ENCODE data around the gene ETV4. TPM values are rescaled to one million over a fixed set of nuclear protein-coding genes. Genes with fewer than 3 reads are reported as not detected.
A peak's percentile ranks its signal among the peaks of the same experiment; 100 is the strongest.

The ETV4 gene
- total and polyA plus RNA-seq, 2 of the 13 experiments (the other 11 are each of a cell fraction or from before 2014, with no cell fraction given): 128 to 330 TPM

DNA sequence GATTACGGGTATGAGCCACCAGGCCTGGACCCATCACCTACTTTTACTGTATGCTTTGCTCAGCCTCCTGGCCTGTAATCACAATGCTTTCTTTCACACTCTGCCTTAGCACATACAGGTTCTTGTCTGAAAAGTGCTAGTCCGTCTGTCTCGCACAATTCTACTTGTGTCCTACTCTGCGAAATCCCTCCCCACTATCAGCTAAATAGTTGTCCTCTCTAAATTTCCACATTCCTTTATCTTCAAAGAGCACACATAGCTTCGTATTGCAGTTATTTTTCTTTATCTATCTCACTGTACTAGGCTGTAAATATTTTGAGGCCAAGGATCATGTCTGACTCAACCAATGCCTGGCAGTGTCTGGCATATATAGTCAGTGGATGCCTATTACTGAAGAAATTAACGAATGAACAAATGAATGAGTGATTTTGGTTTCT lies 38.5 kb upstream of the ETV4 start (continued):
- no peak for TF ChIP-seq ZNF234 (CRISPR knock-in tag; conservative IDR thresholded peaks at IDR 0.05)
- TF ChIP-seq HMGA1 (CRISPR knock-in tag; conservative IDR thresholded peaks at IDR 0.05): no peak
- no peak for TF ChIP-seq ZNF720 (CRISPR knock-in tag; IDR thresholded peaks at IDR 0.05)
- TF ChIP-seq MLLT10 (CRISPR knock-in tag; IDR thresholded peaks at IDR 0.05): no peak
- peak; percentile 70 for TF ChIP-seq HDAC1 (CRISPR knock-in tag; IDR thresholded peaks at IDR 0.05)
- TF ChIP-seq ESRRA (CRISPR knock-in tag; IDR thresholded peaks at IDR 0.05; ENCODE audit: low read depth): 0 out of 2 replicates have a peak, but pooled peaks have one; percentile 15
- TF ChIP-seq ZNF709 (CRISPR knock-in tag; IDR thresholded peaks at IDR 0.05): no peak
- TF ChIP-seq SCMH1 (CRISPR knock-in tag; IDR thresholded peaks at IDR 0.05; ENCODE audit: borderline replicate concordance): no peak
- TF ChIP-seq RBFOX2 (IDR thresholded peaks at IDR 0.05; ENCODE audit: low read depth, low read length): no peak
- TF ChIP-seq TCF12 (IDR thresholded peaks at IDR 0.05): no peak
- TF ChIP-seq TCF12 (CRISPR knock-in tag; IDR thresholded peaks at IDR 0.05): no peak
- no peak for TF ChIP-seq FOXO4 (CRISPR knock-in tag; conservative IDR thresholded peaks at IDR 0.05)
- TF ChIP-seq MTA3 (CRISPR knock-in tag; IDR thresholded peaks at IDR 0.05): no peak
- TF ChIP-seq RFX5 (IDR thresholded peaks at IDR 0.05; ENCODE audit: low read depth, low read length): no peak
- TF ChIP-seq ZBTB34 (CRISPR knock-in tag; IDR thresholded peaks at IDR 0.05): peak; percentile 86; the same call in 1 of the 2 replicates
- TF ChIP-seq GATAD1 (CRISPR knock-in tag; IDR thresholded peaks at IDR 0.05): 0 out of 2 replicates have a peak, but pooled peaks have one; percentile 24
- peak; percentile 75; the same call in 1 of the 2 replicates for TF ChIP-seq FOXP1 (IDR thresholded peaks at IDR 0.05)
- TF ChIP-seq FOXP1 (CRISPR knock-in tag; IDR thresholded peaks at IDR 0.05): peak; percentile 85
- TF ChIP-seq, protein P1, sequence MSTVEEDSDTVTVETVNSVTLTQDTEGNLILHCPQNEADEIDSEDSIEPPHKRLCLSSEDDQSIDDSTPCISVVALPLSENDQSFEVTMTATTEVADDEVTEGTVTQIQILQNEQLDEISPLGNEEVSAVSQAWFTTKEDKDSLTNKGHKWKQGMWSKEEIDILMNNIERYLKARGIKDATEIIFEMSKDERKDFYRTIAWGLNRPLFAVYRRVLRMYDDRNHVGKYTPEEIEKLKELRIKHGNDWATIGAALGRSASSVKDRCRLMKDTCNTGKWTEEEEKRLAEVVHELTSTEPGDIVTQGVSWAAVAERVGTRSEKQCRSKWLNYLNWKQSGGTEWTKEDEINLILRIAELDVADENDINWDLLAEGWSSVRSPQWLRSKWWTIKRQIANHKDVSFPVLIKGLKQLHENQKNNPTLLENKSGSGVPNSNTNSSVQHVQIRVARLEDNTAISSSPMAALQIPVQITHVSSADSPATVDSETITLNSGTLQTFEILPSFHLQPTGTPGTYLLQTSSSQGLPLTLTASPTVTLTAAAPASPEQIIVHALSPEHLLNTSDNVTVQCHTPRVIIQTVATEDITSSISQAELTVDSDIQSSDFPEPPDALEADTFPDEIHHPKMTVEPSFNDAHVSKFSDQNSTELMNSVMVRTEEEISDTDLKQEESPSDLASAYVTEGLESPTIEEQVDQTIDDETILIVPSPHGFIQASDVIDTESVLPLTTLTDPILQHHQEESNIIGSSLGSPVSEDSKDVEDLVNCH (CRISPR knock-in tag; IDR thresholded peaks at IDR 0.05): no peak
- peak; percentile 79; the same call in 1 of the 2 replicates for TF ChIP-seq ZSCAN9 (CRISPR knock-in tag; IDR thresholded peaks at IDR 0.05; ENCODE audit: borderline replicate concordance)
- TF ChIP-seq JUND (CRISPR knock-in tag; IDR thresholded peaks at IDR 0.05): peak; percentile 53; the same call in 1 of the 2 replicates
- TF ChIP-seq ZC3H4 (CRISPR knock-in tag; IDR thresholded peaks at IDR 0.05; ENCODE audit: borderline replicate concordance): no peak
- no peak; the same call in 1 of the 2 replicates for TF ChIP-seq PHF8 (CRISPR knock-in tag; IDR thresholded peaks at IDR 0.05)
- peak; percentile 85 for TF ChIP-seq ZNF792 (CRISPR knock-in tag; IDR thresholded peaks at IDR 0.05)
- TF ChIP-seq, protein P2, sequence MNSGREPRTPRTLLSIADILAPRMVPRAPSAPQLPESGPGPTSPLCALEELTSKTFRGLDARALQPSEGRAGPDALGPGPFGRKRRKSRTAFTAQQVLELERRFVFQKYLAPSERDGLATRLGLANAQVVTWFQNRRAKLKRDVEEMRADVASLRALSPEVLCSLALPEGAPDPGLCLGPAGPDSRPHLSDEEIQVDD (CRISPR knock-in tag; IDR thresholded peaks at IDR 0.05; ENCODE audit: borderline replicate concordance): no peak
- TF ChIP-seq HNF4G (IDR thresholded peaks at IDR 0.05; ENCODE audit: borderline replicate concordance, low read depth, low read length): peak; percentile 58; the same call in 1 of the 2 replicates
- no peak for TF ChIP-seq HNF4G (CRISPR knock-in tag; IDR thresholded peaks at IDR 0.05; ENCODE audit: borderline replicate concordance, low read depth)
- no peak for TF ChIP-seq ZNF83 (CRISPR knock-in tag; IDR thresholded peaks at IDR 0.05; ENCODE audit: borderline replicate concordance)
- no peak for TF ChIP-seq THAP11 (CRISPR knock-in tag; IDR thresholded peaks at IDR 0.05)
- no peak for TF ChIP-seq KLF16 (CRISPR knock-in tag; IDR thresholded peaks at IDR 0.05)
